Prostate gland (tissue), 2 donors: Measurements from ENCODE around the gene RFNG. TPM values are rescaled to one million over a fixed set of nuclear protein-coding genes. Genes with fewer than 3 reads are reported as not detected.

Experiments
- DNase-seq: peaks from one replicate; pipeline ENCODE4 v3.0.0-alpha.2; 2019; ENCODE audit warnings: low spot score
- H3K27ac ChIP-seq, 2 donors: fragments of 200-600 bp; sonication (generic); 2 replicates each; pipeline ENCODE4 v1.5.1; 2017 to 2019
- H3K27me3 ChIP-seq: fragments of 200-600 bp; sonication (generic); replicated peaks from 2 replicates; pipeline ENCODE4 v1.5.1; 2019; ENCODE audit not compliant: insufficient read depth
- H3K36me3 ChIP-seq, 2 donors: fragments of 200-600 bp; sonication (generic); 1 replicate in 1 of 2; 2 replicates in 1 of 2; pipeline versions ENCODE4 v1.5.1 to v1.8.1; 2017 to 2019
- H3K4me1 ChIP-seq: fragments of 200-600 bp; sonication (generic); replicated peaks from 2 replicates; pipeline ENCODE4 v1.5.1; 2019
- H3K4me3 ChIP-seq, 2 donors: fragments of 200-600 bp; sonication (generic); 2 replicates each; pipeline ENCODE4 v1.5.1; 2017 to 2019
- H3K9me3 ChIP-seq: fragments of 200-600 bp; sonication (generic); 2 replicates; pipeline ENCODE4 v1.5.1; 2017
- CTCF ChIP-seq, 4 experiments: fragments of 200-600 bp in 2 of 4; fragments of 450-650 bp in 2 of 4; sonication (generic) in 2 of 4; IDR thresholded peaks; 1 replicate in 3 of 4; 2 replicates in 1 of 4; pipeline ENCODE4 v1.5.1; 2016 to 2019; ENCODE audit warnings: antibody characterized with exemption in 4 of 4, mild to moderate bottlenecking in 2 of 4, moderate library complexity in 2 of 4
- POLR2A ChIP-seq: fragments of 450-650 bp; IDR thresholded peaks from one replicate; pipeline ENCODE4 v1.6.1; 2016; ENCODE audit warnings: antibody characterized with exemption, mild to moderate bottlenecking
- POLR2AphosphoS5 ChIP-seq: sonication (generic); formaldehyde crosslinking; IDR thresholded peaks from one replicate; pipeline ENCODE4 v1.6.1; 2017; ENCODE audit warnings: antibody characterized with exemption
- WGBS: methylation state at CpG from one replicate; pipeline ENCODE4 v1.1.5; 2018; 5-methylcytosine and 5-hydroxymethylcytosine counted together
- intact Hi-C: fragments of 100-400 bp; cut with DNase I; formaldehyde crosslinking; loops from one replicate; pipeline ENCODE4 v1.14.2; 2022
- total RNA-seq, 2 donors: library from RNA; depleted of rRNA; stranded (reverse); fragments of >200 nt; gene quantifications; one replicate each; pipeline ENCODE4 v1.1.0, GENCODE V29; 2016

Gene RFNG
- total RNA-seq, 2 donors from 2014 or later, result 48.8 to 92.7 TPM

- H3K9me3 ChIP-seq, result no peaks in the 10 kb centered on the region
- no peak overlapping the region for H3K27ac ChIP-seq
- no peaks in the 10 kb centered on the region for H3K4me1 ChIP-seq
- no peak for TF ChIP-seq POLR2AphosphoS5
- TF ChIP-seq POLR2A, result no peak
- no peak for TF ChIP-seq CTCF (IDR thresholded peaks at IDR 0.05)
- H3K36me3 ChIP-seq, result peaks cover 65 to 71% of the 10 kb centered on the region in 2 donors
- no peak for DNase-seq
- no peak overlapping the region for H3K4me3 ChIP-seq
- no peaks in the 10 kb centered on the region for H3K27me3 ChIP-seq
- WGBS, result 88% methylated on average over 19 of the region's 19 CpGs
- intact Hi-C loops, result no loop called here
These were observed 30.8 kb upstream of the RFNG start for GRCh38 chr17:82082456-82082855.

GRCh38 chr17:82081966-82082365, 30.4 kb upstream of the RFNG start:
- no peaks in the 10 kb centered on the region for H3K4me1 ChIP-seq
- peaks cover 61 to 66% of the 10 kb centered on the region in 2 donors for H3K36me3 ChIP-seq
- no peak for DNase-seq
- intact Hi-C loops, result no loop called here
- no peak overlapping the region for H3K27ac ChIP-seq
- TF ChIP-seq POLR2A, result no peak
- no peak for TF ChIP-seq POLR2AphosphoS5
- TF ChIP-seq CTCF (IDR thresholded peaks at IDR 0.05), result no peak
- H3K27me3 ChIP-seq, result no peaks in the 10 kb centered on the region
- 90% methylated on average over 16 of the region's 22 CpGs for whole genome bisulfite sequencing
- no peak overlapping the region for H3K4me3 ChIP-seq
- H3K9me3 ChIP-seq, result no peaks in the 10 kb centered on the region

- Histone ChIP-seq H3K4me1 (no peaks in the 10 kb centered on the region), H3K27ac (no peak overlapping the region), H3K36me3 (peaks cover 56 to 61% of the 10 kb centered on the region in 2 donors), H3K4me3 (no peak overlapping the region), H3K27me3 (no peaks in the 10 kb centered on the region), H3K9me3 (no peaks in the 10 kb centered on the region)
- WGBS, result 91% methylated on average over 18 of the region's 20 CpGs
- TF ChIP-seq POLR2AphosphoS5 (no peak), CTCF (IDR thresholded peaks at IDR 0.05) (no peak), POLR2A (no peak)
- DNase-seq, result no peak
- intact Hi-C loops, result no loop called here
These were observed 29.9 kb upstream of the RFNG start for GRCh38 chr17:82081546-82081945.

GRCh38 chr17:82080789-82081464, 29.3 kb upstream of the RFNG start:
- H3K4me3 ChIP-seq, result no peak overlapping the region
- no peak for TF ChIP-seq CTCF (IDR thresholded peaks at IDR 0.05)
- TF ChIP-seq POLR2A, result no peak
- TF ChIP-seq POLR2AphosphoS5, result no peak
- peaks cover 50 to 55% of the 10 kb centered on the region in 2 donors for H3K36me3 ChIP-seq
- no peaks in the 10 kb centered on the region for H3K27me3 ChIP-seq
- no peak for DNase-seq
- no peaks in the 10 kb centered on the region for H3K9me3 ChIP-seq
- whole genome bisulfite sequencing, result 92% methylated on average over 41 of the region's 44 CpGs
- H3K4me1 ChIP-seq, result no peaks in the 10 kb centered on the region
- no peak overlapping the region for H3K27ac ChIP-seq
- intact Hi-C loops, result no loop called here
